Suprapubic skin (tissue), 4 donors: ENCODE results near the gene ANKLE2. TPM values are rescaled to one million over a fixed set of nuclear protein-coding genes. Genes with fewer than 3 reads are reported as not detected.

Source experiments
- DNase-seq, 2 donors: peaks; one replicate each; pipeline ENCODE4 v3.0.0-alpha.2; 2019; ENCODE audit warnings: low spot score in 2 of 2
- H3K27ac ChIP-seq: fragments of 200-600 bp; sonication (generic); one replicate; pipeline ENCODE4 v1.5.1; 2019
- H3K27me3 ChIP-seq: fragments of 200-600 bp; sonication (generic); one replicate; pipeline ENCODE4 v1.5.1; 2019
- H3K36me3 ChIP-seq: fragments of 200-600 bp; sonication (generic); one replicate; pipeline ENCODE4 v1.5.1; 2019
- H3K4me1 ChIP-seq: fragments of 200-600 bp; sonication (generic); one replicate; pipeline ENCODE4 v1.5.1; 2019
- H3K4me3 ChIP-seq: fragments of 200-600 bp; sonication (generic); one replicate; pipeline ENCODE4 v1.5.1; 2019; ENCODE audit warnings: mild to moderate bottlenecking
- H3K9me3 ChIP-seq: fragments of 200-600 bp; sonication (generic); one replicate; pipeline ENCODE4 v1.5.1; 2019
- CTCF ChIP-seq, 2 donors: fragments of 200-600 bp in 1 of 2; fragments of 450-650 bp in 1 of 2; sonication (generic) in 1 of 2; IDR thresholded peaks; one replicate each; pipeline ENCODE4 v1.5.1; 2016 to 2019; ENCODE audit warnings: antibody characterized with exemption in 2 of 2, mild to moderate bottlenecking in 1 of 2, moderate library complexity in 1 of 2
- EP300 ChIP-seq: sonication (generic); formaldehyde crosslinking; IDR thresholded peaks from one replicate; pipeline ENCODE4 v1.6.1; 2017; ENCODE audit warnings: antibody characterized with exemption
- POLR2A ChIP-seq, 2 donors: fragments of 450-650 bp; IDR thresholded peaks; one replicate each; pipeline ENCODE4 v1.6.1; 2017; ENCODE audit warnings: antibody characterized with exemption in 2 of 2, mild to moderate bottlenecking in 2 of 2, moderate library complexity in 2 of 2
- POLR2AphosphoS5 ChIP-seq, 3 donors: sonication (generic); formaldehyde crosslinking; IDR thresholded peaks; one replicate each; pipeline ENCODE4 v1.6.1; 2017; ENCODE audit warnings: antibody characterized with exemption in 3 of 3
- WGBS: methylation state at CpG from one replicate; pipeline ENCODE4 v1.1.5; 2018; 5-methylcytosine and 5-hydroxymethylcytosine counted together
- total RNA-seq, 4 donors: library from RNA; depleted of rRNA; stranded (reverse); fragments of >200 nt; gene quantifications; one replicate each; pipeline ENCODE4 v1.1.0, GENCODE V29; 2016

Gene ANKLE2
- total RNA-seq, 4 donors from 2014 or later = 74.7 to 222 (median 111) TPM

- Histone ChIP-seq H3K27me3 (no peaks in the 10 kb centered on the region), H3K4me1 (no peaks in the 10 kb centered on the region), H3K4me3 (no peak overlapping the region), H3K27ac (no peak overlapping the region), H3K9me3 (no peaks in the 10 kb centered on the region), H3K36me3 (peaks cover 99% of the 10 kb centered on the region)
- WGBS = 89% methylated on average over 2 of the region's 2 CpGs
- TF ChIP-seq EP300 = no peak
- TF ChIP-seq POLR2A (IDR thresholded peaks at IDR 0.05) = no peak
- TF ChIP-seq CTCF (IDR thresholded peaks at IDR 0.05) = no peak
- TF ChIP-seq POLR2AphosphoS5 (IDR thresholded peaks at IDR 0.05) = no peak
- DNase-seq = no peak
Measured at GRCh38 chr12:132723764-132724140, 37.9 kb downstream of the ANKLE2 start.

DNA sequence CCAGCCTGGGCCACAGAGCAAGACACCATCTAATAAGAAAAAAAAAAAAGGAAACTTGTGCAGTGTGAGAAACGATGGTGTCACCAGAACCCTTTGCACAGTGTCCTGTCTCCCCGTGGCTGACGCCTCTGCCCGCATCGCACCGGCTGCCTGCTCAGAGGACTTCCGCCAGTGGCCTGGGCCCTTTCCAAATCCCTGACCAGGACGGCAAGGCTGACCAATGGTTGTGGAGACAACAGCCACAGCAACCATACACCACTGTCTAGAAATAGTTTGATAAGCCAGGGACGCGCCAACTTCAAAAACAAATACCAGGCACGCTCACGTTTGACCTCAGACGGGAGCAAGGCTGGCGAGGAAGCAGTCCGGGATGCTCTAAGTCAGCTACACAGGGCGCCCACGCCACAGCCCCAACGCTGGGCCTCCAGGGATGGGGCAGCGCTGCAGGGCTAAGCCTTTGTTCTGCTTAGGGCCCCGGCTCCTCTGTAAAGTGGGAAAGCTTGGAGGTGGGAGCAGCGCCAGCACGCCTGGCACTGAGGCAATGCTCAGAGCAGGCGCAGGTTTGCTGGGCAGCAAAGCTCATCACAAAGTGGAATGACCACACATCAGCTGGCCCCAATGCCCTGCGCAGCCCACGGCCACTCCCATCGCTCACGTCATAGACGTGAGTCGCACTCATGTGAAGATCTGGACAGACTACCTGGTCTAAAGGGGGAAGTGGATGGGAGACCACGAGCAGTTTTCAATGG is 38.4 kb downstream of the ANKLE2 start:
- no peaks in the 10 kb centered on the region for H3K9me3 ChIP-seq
- H3K36me3 ChIP-seq = peaks cover 96% of the 10 kb centered on the region
- DNase-seq = no peak
- TF ChIP-seq CTCF (IDR thresholded peaks at IDR 0.05) = no peak
- TF ChIP-seq POLR2AphosphoS5 (IDR thresholded peaks at IDR 0.05) = no peak
- TF ChIP-seq EP300 = no peak
- no peak overlapping the region for H3K4me3 ChIP-seq
- no peaks in the 10 kb centered on the region for H3K27me3 ChIP-seq
- no peak overlapping the region for H3K27ac ChIP-seq
- 89% methylated on average over 30 of the region's 30 CpGs for WGBS
- H3K4me1 ChIP-seq = no peaks in the 10 kb centered on the region

DNA sequence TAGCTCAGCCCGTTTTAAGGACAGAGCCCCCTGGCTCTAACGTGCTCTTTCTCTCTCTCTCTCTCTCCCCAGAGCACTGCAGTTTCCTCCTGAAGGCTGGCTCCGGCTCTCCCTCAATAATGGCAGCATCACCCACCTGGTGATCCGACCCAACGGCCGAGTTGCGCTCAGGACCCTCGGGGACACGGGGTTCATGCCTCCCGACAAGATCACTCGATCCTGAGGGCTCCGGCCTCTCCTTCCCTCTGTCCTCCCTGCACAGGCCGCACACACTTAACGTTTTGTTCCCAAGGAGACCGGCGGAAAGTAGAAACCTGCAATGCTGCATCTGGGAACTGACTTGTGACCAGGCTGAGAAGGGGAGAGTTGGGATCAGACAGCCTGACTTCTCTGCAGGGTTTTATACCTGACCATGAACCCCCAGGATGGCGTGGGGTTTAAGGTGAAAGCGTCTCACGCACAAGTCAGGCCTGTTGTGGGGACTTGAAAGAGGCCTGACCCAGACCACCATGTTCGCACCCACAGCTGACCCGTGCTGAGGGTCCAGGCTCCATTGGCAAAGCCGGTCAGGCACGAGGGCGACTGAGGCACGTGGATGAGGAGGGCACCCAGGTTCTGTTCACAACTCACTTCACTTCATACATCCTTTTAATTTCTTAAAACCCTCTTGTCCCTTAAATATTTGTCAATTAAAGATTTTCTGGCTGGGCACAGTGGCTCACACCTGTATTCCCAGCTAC is 40.9 kb downstream of the ANKLE2 start:
- Histone ChIP-seq H3K27ac (no peak overlapping the region), H3K4me3 (no peak overlapping the region), H3K4me1 (no peaks in the 10 kb centered on the region), H3K27me3 (no peaks in the 10 kb centered on the region), H3K36me3 (peaks cover 95% of the 10 kb centered on the region), H3K9me3 (no peaks in the 10 kb centered on the region)
- no peak for DNase-seq
- WGBS = 95% methylated on average over 25 of the region's 25 CpGs
- TF ChIP-seq EP300 = no peak
- no peak for TF ChIP-seq CTCF (IDR thresholded peaks at IDR 0.05)
- TF ChIP-seq POLR2A (IDR thresholded peaks at IDR 0.05) = no peak
- no peak for TF ChIP-seq POLR2AphosphoS5 (IDR thresholded peaks at IDR 0.05)

GRCh38 chr12:132719954-132720324 is 41.7 kb downstream of the ANKLE2 start:
- DNase-seq = no peak
- H3K9me3 ChIP-seq = no peaks in the 10 kb centered on the region
- H3K27me3 ChIP-seq = no peaks in the 10 kb centered on the region
- H3K36me3 ChIP-seq = peaks cover 95% of the 10 kb centered on the region
- no peak overlapping the region for H3K27ac ChIP-seq
- no peaks in the 10 kb centered on the region for H3K4me1 ChIP-seq
- WGBS = 94% methylated on average over 12 of the region's 12 CpGs
- TF ChIP-seq EP300 = no peak
- no peak for TF ChIP-seq POLR2AphosphoS5 (IDR thresholded peaks at IDR 0.05)
- TF ChIP-seq CTCF (IDR thresholded peaks at IDR 0.05) = no peak
- TF ChIP-seq POLR2A (IDR thresholded peaks at IDR 0.05) = no peak
- no peak overlapping the region for H3K4me3 ChIP-seq

DNA sequence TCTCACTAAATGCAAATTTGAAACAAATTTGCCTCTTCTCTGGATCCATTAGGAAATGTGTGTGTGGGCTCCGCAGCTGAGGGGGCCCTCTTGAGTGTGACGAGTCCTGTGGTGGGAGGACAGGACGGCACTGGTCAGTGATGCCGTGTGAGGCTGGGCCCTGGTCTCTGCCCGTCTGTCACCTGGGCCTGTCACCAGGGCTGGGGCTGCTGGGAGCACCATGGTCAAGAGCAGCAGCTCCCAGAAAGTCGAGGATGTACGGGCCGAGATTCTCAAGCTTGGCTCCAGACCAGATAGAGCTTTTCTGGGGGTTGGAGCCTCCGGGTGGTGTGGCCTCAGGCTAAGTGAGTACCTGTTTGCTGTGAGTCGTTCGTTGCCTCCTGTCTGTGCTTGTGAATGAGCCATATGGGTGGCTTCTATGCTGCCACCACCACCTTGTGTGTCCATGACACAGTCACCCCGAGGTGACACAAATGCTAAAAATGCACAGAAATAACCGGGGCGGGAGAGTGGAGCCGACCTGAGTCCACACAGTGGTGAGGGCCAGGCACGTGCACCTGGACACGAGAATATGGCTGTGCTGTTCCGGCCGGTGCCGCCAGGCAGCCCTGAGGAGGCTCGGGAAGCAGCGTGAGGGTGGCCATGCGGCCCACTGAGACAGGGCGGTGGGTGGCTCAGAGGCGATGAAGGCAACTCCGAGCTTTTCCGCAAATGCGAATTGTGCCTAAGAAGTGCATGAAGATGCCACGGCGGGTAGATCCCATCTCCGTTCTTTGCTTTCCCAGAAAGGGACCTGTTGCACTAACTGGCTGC is 42.3 kb downstream of the ANKLE2 start:
- H3K4me1 ChIP-seq = no peaks in the 10 kb centered on the region
- no peaks in the 10 kb centered on the region for H3K9me3 ChIP-seq
- 95% methylated on average over 22 of the region's 31 CpGs for WGBS
- DNase-seq = no peak
- TF ChIP-seq EP300 = no peak
- no peak for TF ChIP-seq POLR2AphosphoS5 (IDR thresholded peaks at IDR 0.05)
- TF ChIP-seq CTCF (IDR thresholded peaks at IDR 0.05) = no peak
- no peak for TF ChIP-seq POLR2A (IDR thresholded peaks at IDR 0.05)
- no peak overlapping the region for H3K4me3 ChIP-seq
- H3K27me3 ChIP-seq = no peaks in the 10 kb centered on the region
- no peak overlapping the region for H3K27ac ChIP-seq
- peaks cover 95% of the 10 kb centered on the region for H3K36me3 ChIP-seq
